Forelimb muscle (tissue), 1 donor: ENCODE measurements around the gene THSD1. TPM values are rescaled to one million over a fixed set of nuclear protein-coding genes. Genes with fewer than 3 reads are reported as not detected.

Experiments used
- DNase-seq: peaks from one replicate; pipeline ENCODE4 v3.0.0-alpha.2; 2013; ENCODE audit warnings: low read depth
- polyA plus RNA-seq: library from polyadenylated mRNA; unstranded; fragments of 120-200 nt; gene quantifications from one replicate; pipeline ENCODE4 v1.2.1, GENCODE V29; 2013; ENCODE audit not compliant: insufficient read length

THSD1 gene
- 18.4 TPM for polyA plus RNA-seq

GRCh38 chr13:52405767-52406494 lies at the start of gene THSD1:
Gene THSD1 (minus strand): TSS chr13:52406172. CDS start chr13:52402600, 3,572 bp downstream.
- no peak for DNase-seq

- DNase-seq, result no peak
These were observed 49.7 kb upstream of the THSD1 start for GRCh38 chr13:52455677-52456041.

- peak; percentile 91 for DNase-seq
These were observed 49.1 kb upstream of the THSD1 start, which contains the start of gene CKAP2 for GRCh38 chr13:52454820-52455676. Gene CKAP2 (plus strand): TSS chr13:52455478. CDS start chr13:52455557, 79 bp downstream.

GRCh38 chr13:52454459-52454819 lies 48.5 kb upstream of the THSD1 start:
- no peak for DNase-seq

- DNase-seq, result no peak
These were observed 46.5 kb upstream of the THSD1 start for GRCh38 chr13:52452470-52452869.

GRCh38 chr13:52451135-52451804 lies 45.3 kb upstream of the THSD1 start:
- no peak for DNase-seq

- DNase-seq, result no peak
These were observed 44.8 kb upstream of the THSD1 start for GRCh38 chr13:52450793-52451116.

- DNase-seq, result peak; percentile 90
These were observed 44.2 kb upstream of the THSD1 start, which contains the start of gene VPS36 for GRCh38 chr13:52450012-52450792. Gene VPS36 (minus strand): TSS chr13:52450634. CDS start chr13:52450594, 40 bp downstream.

GRCh38 chr13:52449331-52450011 lies 43.5 kb upstream of the THSD1 start:
- DNase-seq, result no peak

- no peak for DNase-seq
These were observed 42.0 kb upstream of the THSD1 start for GRCh38 chr13:52447815-52448552.

- no peak for DNase-seq
These were observed 41.4 kb upstream of the THSD1 start for GRCh38 chr13:52447354-52447753.

- DNase-seq, result no peak
These were observed 40.3 kb upstream of the THSD1 start for GRCh38 chr13:52446265-52446664.

GRCh38 chr13:52432456-52432855 lies 26.5 kb upstream of the THSD1 start:
- DNase-seq, result no peak

GRCh38 chr13:52428295-52428694 lies 22.3 kb upstream of the THSD1 start:
- DNase-seq, result no peak

- no peak for DNase-seq
These were observed 15.2 kb upstream of the THSD1 start for GRCh38 chr13:52421216-52421615.

GRCh38 chr13:52419080-52419479 lies 13.1 kb upstream of the THSD1 start:
- no peak for DNase-seq

GRCh38 chr13:52414963-52415362 lies 9.0 kb upstream of the THSD1 start:
- no peak for DNase-seq

GRCh38 chr13:52414051-52414450 lies 8.1 kb upstream of the THSD1 start:
- no peak for DNase-seq

GRCh38 chr13:52412128-52412527 lies 6.2 kb upstream of the THSD1 start:
- no peak for DNase-seq

- DNase-seq, result no peak
These were observed 5.7 kb upstream of the THSD1 start for GRCh38 chr13:52411629-52412028.
